Neural cell (in vitro differentiated cells): Measurements from ENCODE around the gene COLGALT1.

Experiments used
- CTCF ChIP-seq: fragments of 450-650 bp; IDR thresholded peaks from 2 replicates; pipeline ENCODE4 v1.5.1; 2014; ENCODE audit warnings: antibody characterized with exemption, mild to moderate bottlenecking, moderate library complexity; ENCODE audit not compliant: poor library complexity, severe bottlenecking
- EP300 ChIP-seq: fragments of 450-650 bp; conservative IDR thresholded peaks from 2 replicates; pipeline ENCODE4 v1.6.1; 2014; ENCODE audit warnings: antibody characterized with exemption, mild to moderate bottlenecking, moderate library complexity; ENCODE audit not compliant: poor library complexity, severe bottlenecking
- EZH2 ChIP-seq: fragments of 200-600, 300-800 bp; shearing (Covaris generic), sonication (generic); IDR thresholded peaks from 2 replicates; pipeline ENCODE4 v1.6.1; 2014; ENCODE audit warnings: antibody characterized with exemption, low read length, borderline replicate concordance, mild to moderate bottlenecking; ENCODE audit not compliant: insufficient read depth, poor library complexity, severe bottlenecking
- POLR2AphosphoS5 ChIP-seq: IDR thresholded peaks from 2 replicates; pipeline ENCODE4 v1.6.1; 2012
- REST ChIP-seq: IDR thresholded peaks from 2 replicates; pipeline ENCODE4 v1.6.1; 2012; ENCODE audit warnings: borderline replicate concordance
- TAF1 ChIP-seq: IDR thresholded peaks from 2 replicates; pipeline ENCODE4 v1.6.1; 2012; ENCODE audit warnings: low read depth

DNA sequence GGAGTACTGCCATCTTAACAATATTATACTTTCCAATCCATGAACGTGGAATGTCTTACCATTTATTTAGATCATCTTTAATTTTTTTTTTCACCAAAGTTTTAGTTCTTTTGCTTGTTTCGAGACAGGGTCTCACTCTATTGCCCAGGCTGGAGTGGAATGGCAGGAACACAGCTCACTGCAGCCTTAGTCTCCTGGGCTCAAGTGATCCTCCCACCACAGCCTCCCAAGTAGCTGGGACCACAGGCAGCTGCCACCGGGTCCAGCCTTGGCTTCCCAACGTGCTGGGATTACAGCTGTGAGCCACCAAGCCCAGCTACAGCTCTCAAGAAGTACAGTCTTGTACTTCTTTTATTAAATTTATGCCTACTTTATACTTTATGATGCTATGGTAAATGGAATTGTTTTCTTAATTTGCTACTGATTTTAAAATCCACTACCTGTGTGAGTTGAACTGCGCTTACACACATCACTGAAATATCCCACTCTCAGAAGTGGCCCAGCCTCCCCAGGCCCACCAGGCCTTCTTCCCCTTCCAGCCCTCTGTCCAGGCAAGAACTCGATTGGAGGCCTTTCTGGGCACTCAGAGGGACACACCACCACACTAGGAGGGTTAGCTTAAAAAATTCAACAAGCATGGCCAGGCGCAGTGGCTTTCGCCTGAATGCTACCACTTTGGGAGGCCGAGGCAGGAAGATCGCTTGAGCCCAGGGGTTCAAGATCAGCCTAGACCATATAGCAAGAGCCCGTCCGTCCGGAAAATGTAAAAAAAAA, 45.0 kb upstream of the COLGALT1 start:
- TF ChIP-seq CTCF (no peak), TAF1 (no peak), EZH2 (no peak), EP300 (no peak), REST (no peak), POLR2AphosphoS5 (no peak)
